HepG2 (cell line): ENCODE results near the gene THRSP. TPM values are rescaled to one million over a fixed set of nuclear protein-coding genes. Genes with fewer than 3 reads are reported as not detected.

ENCODE experiments used
- ATAC-seq: fragments of 200-7000 bp; cut with Tn5 transposase; 3 replicates; pipeline ENCODE4 v1.9.1; 2020; ENCODE audit warnings: mild to moderate bottlenecking, moderate library complexity
- BruUV-seq: library from RNA; stranded (reverse); fragments of 400-500 nt; replicated peaks from 2 replicates; lab custom pipeline; 2021; lab: Mats Ljungman, UMichigan
- CTCF ChIA-PET: fragments of 300-600 bp; formaldehyde crosslinking; extraction: SDS; loops from one replicate; lab custom pipeline; 2021; ENCODE audit warnings: low total read pairs, inconsistent platforms, low intra/inter-chr PET ratio; lab: Yijun Ruan, JAX
- POLR2A ChIA-PET: fragments of 350-600 bp; sonication (Branson Sonifier 250); formaldehyde crosslinking; loops from one replicate; lab custom pipeline; 2020; ENCODE audit warnings: antibody characterized with exemption, inconsistent platforms; lab: Yijun Ruan, JAX
- DNase-seq: peaks from one replicate; pipeline ENCODE4 v3.0.0-alpha.2; 2015; ENCODE audit warnings: low spot score
- FAIRE-seq: peaks from 3 replicates; lab custom pipeline; 2011; peaks lifted over from hg19 to GRCh38; lab: Jason Lieb, UNC
- H2AFZ ChIP-seq: one replicate; pipeline ENCODE4 v1.6.1; 2011; ENCODE audit warnings: low read length, inconsistent platforms
- H3K27ac ChIP-seq: fragments of 300-600 bp; 3 replicates; pipeline ENCODE4 v1.8.0; 2011; ENCODE audit warnings: mixed run types, mild to moderate bottlenecking, mixed read lengths, low read length, inconsistent platforms; ENCODE audit not compliant: insufficient read depth; ENCODE audit errors: extremely low read length
- H3K27me3 ChIP-seq, 2 experiments: fragments of 200-600 bp in 1 of 2; 2 replicates in 1 of 2; 3 replicates in 1 of 2; pipeline versions ENCODE4 v1.6.0 to v1.8.0; 2011; ENCODE audit warnings: low read length in 2 of 2, mild to moderate bottlenecking in 2 of 2, moderate library complexity in 2 of 2, inconsistent platforms in 1 of 2; ENCODE audit not compliant: insufficient read depth in 2 of 2, control insufficient read depth in 1 of 2
- H3K36me3 ChIP-seq, 2 experiments: fragments of 200-600 bp in 1 of 2; replicated peaks in 1 of 2; 2 replicates in 1 of 2; 3 replicates in 1 of 2; pipeline versions ENCODE4 v1.5.1 to v1.8.0; 2011; ENCODE audit warnings: low read length in 2 of 2, inconsistent platforms in 1 of 2; ENCODE audit not compliant: insufficient read depth in 2 of 2, control insufficient read depth in 1 of 2
- H3K4me1 ChIP-seq: 2 replicates; pipeline ENCODE4 v1.5.1; 2012; ENCODE audit warnings: low read length, inconsistent platforms; ENCODE audit not compliant: insufficient read depth
- H3K4me2 ChIP-seq: 2 replicates; pipeline ENCODE4 v1.6.0; 2011; ENCODE audit warnings: low read depth, low read length, inconsistent platforms
- H3K4me3 ChIP-seq, 3 experiments: fragments of 200-600 bp in 1 of 3; sonication (generic), shearing (Covaris generic) in 1 of 3; replicated peaks in 1 of 3; 2 replicates each; pipeline ENCODE4 v1.5.1; 2011 to 2016; ENCODE audit warnings: low read length in 3 of 3, inconsistent platforms in 2 of 3, low read depth in 2 of 3, mild to moderate bottlenecking in 2 of 3, control low read depth in 1 of 3, mixed read lengths in 1 of 3; ENCODE audit not compliant: insufficient read depth in 1 of 3
- H3K79me2 ChIP-seq: one replicate; pipeline ENCODE4 v1.6.1; 2011; ENCODE audit warnings: low read length, inconsistent platforms; ENCODE audit not compliant: insufficient read depth
- H3K9ac ChIP-seq: 2 replicates; pipeline ENCODE4 v1.6.0; 2011; ENCODE audit warnings: mild to moderate bottlenecking, low read depth, low read length, inconsistent platforms; ENCODE audit not compliant: insufficient read depth
- H3K9me3 ChIP-seq: 2 replicates; pipeline ENCODE4 v1.5.1; 2012; ENCODE audit warnings: mild to moderate bottlenecking, low read length
- H4K20me1 ChIP-seq: 2 replicates; pipeline ENCODE4 v1.6.0; 2011; ENCODE audit warnings: inconsistent platforms, mild to moderate bottlenecking, low read length, moderate library complexity; ENCODE audit not compliant: insufficient read depth
- CHD4 ChIP-seq: fragments of 200-600 bp; sonication (generic); IDR thresholded peaks from 2 replicates; pipeline ENCODE4 v1.7.0; 2017; ENCODE audit warnings: mild to moderate bottlenecking, low read length, borderline replicate concordance
- GZF1 ChIP-seq: sonication (generic); formaldehyde crosslinking; IDR thresholded peaks from 2 replicates; pipeline ENCODE4 v1.5.1; 2020; ENCODE audit warnings: mild to moderate bottlenecking, missing genetic modification reagents
- MTF1 ChIP-seq: sonication (generic); formaldehyde crosslinking; IDR thresholded peaks from 2 replicates; pipeline ENCODE4 v1.5.0; 2020; ENCODE audit warnings: missing genetic modification reagents
- YEATS4 ChIP-seq: sonication (generic); formaldehyde crosslinking; IDR thresholded peaks from 2 replicates; pipeline ENCODE4 v1.4.0; 2020; ENCODE audit warnings: missing genetic modification reagents, borderline replicate concordance
- ZFP1 ChIP-seq: IDR thresholded peaks from 2 replicates; pipeline ENCODE4 v1.6.1; 2016
- ZFP36 ChIP-seq: fragments of 150-350 bp; IDR thresholded peaks from 2 replicates; pipeline ENCODE4 v1.6.1; 2018; ENCODE audit warnings: borderline replicate concordance, low read length, low read depth; ENCODE audit not compliant: partially characterized antibody
- ZKSCAN8 ChIP-seq: IDR thresholded peaks from 2 replicates; pipeline ENCODE4 v1.6.1; 2016; ENCODE audit warnings: borderline replicate concordance, missing genetic modification reagents, missing compliant biosample characterization
- ZNF530 ChIP-seq: sonication (generic); formaldehyde crosslinking; IDR thresholded peaks from 2 replicates; pipeline ENCODE4 v1.5.0; 2020; ENCODE audit warnings: low read depth, mild to moderate bottlenecking, missing genetic modification reagents
- ZNF556 ChIP-seq: sonication (generic); formaldehyde crosslinking; IDR thresholded peaks from 2 replicates; pipeline ENCODE4 v1.4.0; 2020; ENCODE audit warnings: mild to moderate bottlenecking, missing genetic modification reagents, borderline replicate concordance
- ZNF616 ChIP-seq: sonication (generic); formaldehyde crosslinking; IDR thresholded peaks from 2 replicates; pipeline ENCODE4 v1.5.0; 2020; ENCODE audit warnings: low read depth, mild to moderate bottlenecking, missing genetic modification reagents
- ZNF784 ChIP-seq: sonication (generic); formaldehyde crosslinking; IDR thresholded peaks from 2 replicates; pipeline ENCODE4 v1.5.1; 2020; ENCODE audit warnings: missing genetic modification reagents, mild to moderate bottlenecking, borderline replicate concordance
- ZSCAN29 ChIP-seq: sonication (generic); formaldehyde crosslinking; conservative IDR thresholded peaks from 2 replicates; pipeline ENCODE4 v1.4.0; 2020; ENCODE audit warnings: mild to moderate bottlenecking, missing genetic modification reagents
- WGBS: methylation state at CpG from one replicate; pipeline ENCODE4 v1.1.6; 2017; ENCODE audit warnings: low lambda C conversion rate; 5-methylcytosine and 5-hydroxymethylcytosine counted together
- in situ Hi-C: cut with HindIII; loops from 2 replicates; pipeline ENCODE4 v1.10.0; 2017; ENCODE audit warnings: low pct_unique_long_range_greater_than_20kb; ENCODE audit not compliant: extremely low pct_ligation_motif_present
- intact Hi-C: fragments of 100-400 bp; cut with micrococcal nuclease; formaldehyde crosslinking; loops from one replicate; pipeline ENCODE4 v1.10.0; 2022; ENCODE audit not compliant: unreplicated experiment
- polyA plus RNA-seq, 8 experiments: library from polyadenylated mRNA; depleted of rRNA in 3 of 8; stranded (reverse) in 7 of 8; unstranded in 1 of 8; fragments of >200 nt; fragmentation: Illumina TruSeq in 4 of 8; extraction: Trizol in 4 of 8; gene quantifications; 2 replicates each; pipeline versions ENCODE4 v1.2.1 to v1.2.3, GENCODE V29; 2011 to 2016; ENCODE audit warnings: low read depth in 4 of 8, missing spikeins in 1 of 8, mixed read lengths in 1 of 8; ENCODE audit not compliant: insufficient read depth in 1 of 8
- total RNA-seq, 5 experiments: library from RNA; depleted of rRNA; stranded (reverse); fragments of >200 nt; fragmentation: Illumina TruSeq; extraction: Trizol; gene quantifications; 2 replicates each; pipeline ENCODE4 v1.2.3, GENCODE V29; 2016; ENCODE audit warnings: low read depth in 1 of 5
- TF ChIP-seq, protein P1 (sequence below): sonication (generic); formaldehyde crosslinking; IDR thresholded peaks from 2 replicates; pipeline ENCODE4 v1.5.1; 2020; ENCODE audit warnings: missing genetic modification reagents, mild to moderate bottlenecking, borderline replicate concordance
- TF ChIP-seq, protein P2 (sequence below): sonication (generic); formaldehyde crosslinking; IDR thresholded peaks from 2 replicates; pipeline ENCODE4 v1.5.0; 2020; ENCODE audit warnings: missing genetic modification reagents
- TF ChIP-seq, protein P3 (sequence below): sonication (generic); formaldehyde crosslinking; IDR thresholded peaks from 2 replicates; pipeline ENCODE4 v1.4.0; 2020; ENCODE audit warnings: missing genetic modification reagents, mild to moderate bottlenecking, borderline replicate concordance
- TF ChIP-seq, protein P4 (sequence below): sonication (generic); formaldehyde crosslinking; IDR thresholded peaks from 2 replicates; pipeline ENCODE4 v1.8.0; 2022; ENCODE audit warnings: mild to moderate bottlenecking, missing genetic modification reagents; ENCODE audit not compliant: insufficient replicate concordance

The THRSP gene
- total and polyA plus RNA-seq, 2 of the 13 experiments (the other 11 are each of a cell fraction or from before 2014, with no cell fraction given), result 0.13 to 0.58 TPM

DNA sequence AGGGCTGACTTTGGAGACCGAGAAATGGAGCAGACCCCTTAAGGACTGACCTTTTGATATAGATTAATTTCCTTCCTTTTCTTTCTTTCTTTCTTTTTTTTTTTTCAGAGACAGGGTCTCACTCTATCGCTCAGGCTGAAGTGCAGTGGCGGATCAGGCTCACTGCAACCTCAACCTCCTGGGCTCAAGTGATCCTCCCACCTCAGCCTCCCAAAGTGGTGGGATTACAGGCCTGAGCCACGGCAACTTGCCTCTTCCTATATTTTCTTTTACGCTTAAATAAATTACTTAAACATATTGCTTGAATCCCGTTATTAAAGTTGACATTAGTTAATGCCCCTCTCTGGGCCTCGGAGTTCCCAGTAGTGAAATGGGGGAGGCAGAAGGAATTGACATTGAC is 40.2 kb upstream of the THRSP start:
- Histone ChIP-seq H3K4me3 (peak overlapping the region; percentile 56 to 79 (median 67)), H3K27me3 (no peaks in the 10 kb centered on the region), H3K4me2 (peak overlapping the region; percentile 82), H4K20me1 (no peaks in the 10 kb centered on the region), H2AFZ (no peak overlapping the region), H3K27ac (peak overlapping the region; percentile 63), H3K36me3 (no peaks in the 10 kb centered on the region), H3K79me2 (no peaks in the 10 kb centered on the region), H3K9me3 (no peaks in the 10 kb centered on the region), H3K4me1 (peaks cover 57% of the 10 kb centered on the region), H3K9ac (peak overlapping the region; percentile 74)
- ATAC-seq (peak; percentile 48), DNase-seq (no peak), FAIRE-seq (no peak)
- CTCF ChIA-PET, result no interaction called here
- in situ Hi-C loops, result no loop called here
- intact Hi-C loops, result no loop called here
- POLR2A ChIA-PET, result interaction anchor here (3.2 to 4.8 kb wide), 2 partner anchors 17 to 29 kb away, joined by 12 to 27 read pairs; partner anchors contain the start of gene INTS4
- WGBS, result 31% methylated on average over 7 of the region's 7 CpGs
- no TSS peak for BruUV-seq
- TF ChIP-seq ZNF784 (peak; percentile 0; the same call in 1 of the 2 replicates), ZKSCAN8 (CRISPR knock-in tag) (no peak), ZSCAN29 (CRISPR knock-in tag) (0 out of 2 replicates have a peak, but pooled peaks have one; percentile 37), CHD4 (peak; percentile 72; the same call in 1 of the 2 replicates), ZFP1 (CRISPR knock-in tag) (no peak), MTF1 (CRISPR knock-in tag) (no peak), ZNF556 (CRISPR knock-in tag) (0 out of 2 replicates have a peak, but pooled peaks have one; percentile 10), GZF1 (CRISPR knock-in tag) (no peak), ZFP36 (no peak), YEATS4 (CRISPR knock-in tag) (no peak), ZNF616 (no peak), ZNF530 (CRISPR knock-in tag) (no peak)
- TF ChIP-seq, protein P1, sequence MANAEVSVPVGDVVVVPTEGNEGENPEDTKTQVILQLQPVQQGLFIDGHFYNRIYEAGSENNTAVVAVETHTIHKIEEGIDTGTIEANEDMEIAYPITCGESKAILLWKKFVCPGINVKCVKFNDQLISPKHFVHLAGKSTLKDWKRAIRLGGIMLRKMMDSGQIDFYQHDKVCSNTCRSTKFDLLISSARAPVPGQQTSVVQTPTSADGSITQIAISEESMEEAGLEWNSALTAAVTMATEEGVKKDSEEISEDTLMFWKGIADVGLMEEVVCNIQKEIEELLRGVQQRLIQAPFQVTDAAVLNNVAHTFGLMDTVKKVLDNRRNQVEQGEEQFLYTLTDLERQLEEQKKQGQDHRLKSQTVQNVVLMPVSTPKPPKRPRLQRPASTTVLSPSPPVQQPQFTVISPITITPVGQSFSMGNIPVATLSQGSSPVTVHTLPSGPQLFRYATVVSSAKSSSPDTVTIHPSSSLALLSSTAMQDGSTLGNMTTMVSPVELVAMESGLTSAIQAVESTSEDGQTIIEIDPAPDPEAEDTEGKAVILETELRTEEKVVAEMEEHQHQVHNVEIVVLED (CRISPR knock-in tag), result no peak
- TF ChIP-seq, protein P2, sequence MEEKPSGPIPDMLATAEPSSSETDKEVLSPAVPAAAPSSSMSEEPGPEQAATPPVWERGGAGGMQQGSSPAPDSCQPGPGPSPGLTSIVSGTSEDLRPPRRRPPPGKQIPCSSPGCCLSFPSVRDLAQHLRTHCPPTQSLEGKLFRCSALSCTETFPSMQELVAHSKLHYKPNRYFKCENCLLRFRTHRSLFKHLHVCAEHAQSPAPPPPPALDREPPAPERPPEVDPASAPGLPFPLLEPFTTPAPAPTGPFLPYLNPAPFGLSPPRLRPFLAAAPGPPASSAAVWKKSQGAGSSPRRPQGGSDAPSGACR, result no peak
- TF ChIP-seq, protein P3, sequence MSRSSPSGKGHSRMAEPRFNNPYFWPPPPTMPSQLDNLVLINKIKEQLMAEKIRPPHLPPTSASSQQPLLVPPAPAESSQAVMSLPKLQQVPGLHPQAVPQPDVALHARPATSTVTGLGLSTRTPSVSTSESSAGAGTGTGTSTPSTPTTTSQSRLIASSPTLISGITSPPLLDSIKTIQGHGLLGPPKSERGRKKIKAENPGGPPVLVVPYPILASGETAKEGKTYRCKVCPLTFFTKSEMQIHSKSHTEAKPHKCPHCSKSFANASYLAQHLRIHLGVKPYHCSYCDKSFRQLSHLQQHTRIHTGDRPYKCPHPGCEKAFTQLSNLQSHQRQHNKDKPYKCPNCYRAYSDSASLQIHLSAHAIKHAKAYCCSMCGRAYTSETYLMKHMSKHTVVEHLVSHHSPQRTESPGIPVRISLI, result 0 out of 2 replicates have a peak, but pooled peaks have one; percentile 16
- TF ChIP-seq, protein P4, sequence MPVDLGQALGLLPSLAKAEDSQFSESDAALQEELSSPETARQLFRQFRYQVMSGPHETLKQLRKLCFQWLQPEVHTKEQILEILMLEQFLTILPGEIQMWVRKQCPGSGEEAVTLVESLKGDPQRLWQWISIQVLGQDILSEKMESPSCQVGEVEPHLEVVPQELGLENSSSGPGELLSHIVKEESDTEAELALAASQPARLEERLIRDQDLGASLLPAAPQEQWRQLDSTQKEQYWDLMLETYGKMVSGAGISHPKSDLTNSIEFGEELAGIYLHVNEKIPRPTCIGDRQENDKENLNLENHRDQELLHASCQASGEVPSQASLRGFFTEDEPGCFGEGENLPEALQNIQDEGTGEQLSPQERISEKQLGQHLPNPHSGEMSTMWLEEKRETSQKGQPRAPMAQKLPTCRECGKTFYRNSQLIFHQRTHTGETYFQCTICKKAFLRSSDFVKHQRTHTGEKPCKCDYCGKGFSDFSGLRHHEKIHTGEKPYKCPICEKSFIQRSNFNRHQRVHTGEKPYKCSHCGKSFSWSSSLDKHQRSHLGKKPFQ (CRISPR knock-in tag), result peak; percentile 6
